ENCODE measurements around the gene APOL6. TPM values are rescaled to one million over a fixed set of nuclear protein-coding genes. Genes with fewer than 3 reads are reported as not detected.

Gene APOL6
- total RNA-seq, 2 donors from 2014 or later = not detected

- TF ChIP-seq CTCF (conservative IDR thresholded peaks at IDR 0.05) = no peak
- Histone ChIP-seq H3K27ac (ENCODE audit: low read depth, low read length) (no peak overlapping the region), H3K9ac (ENCODE audit: extremely low read depth, low read length, poor library complexity, severe bottlenecking) (no peak overlapping the region), H3K4me1 (ENCODE audit: control insufficient read depth, insufficient read depth, low read length) (no peaks in the 10 kb centered on the region), H3K36me3 (ENCODE audit: control insufficient read depth, insufficient read depth, low read length) (no peaks in the 10 kb centered on the region), H3K4me3 (ENCODE audit: low read length) (no peak overlapping the region), H3K9me3 (ENCODE audit: control insufficient read depth, low read length) (no peaks in the 10 kb centered on the region), H3K27me3 (ENCODE audit: control insufficient read depth, insufficient read depth, low read length, poor library complexity, severe bottlenecking) (no peaks in the 10 kb centered on the region)
- Mint-ChIP-seq H3K4me1 (no peaks in the 10 kb centered on the region), H3K4me3 (no peak overlapping the region), H3K9me3 (peaks cover 4% of the 10 kb centered on the region), H3K36me3 (ENCODE audit: low read depth) (no peaks in the 10 kb centered on the region), H3K27ac (no peak overlapping the region), H3K27me3 (ENCODE audit: insufficient read depth) (peaks cover 9% of the 10 kb centered on the region)
- WGBS, 2 experiments (ENCODE audit: insufficient coverage in 1 of 2, insufficient read length in 1 of 2) = 89% methylated on average over 5 to 6 of the region's 6 CpGs
- DNase-seq = no peak
Observed at GRCh38 chr22:35687461-35687860, 39.2 kb downstream of the APOL6 start.

- peaks cover 10% of the 10 kb centered on the region for H3K27me3 Mint-ChIP-seq (ENCODE audit: insufficient read depth)
Observed at GRCh38 chr22:35688913-35689675, 40.8 kb downstream of the APOL6 start.

GRCh38 chr22:35690001-35690400 is 41.8 kb downstream of the APOL6 start:
- no peaks in the 10 kb centered on the region for H3K4me1 Mint-ChIP-seq
- H3K36me3 Mint-ChIP-seq (ENCODE audit: low read depth) = no peaks in the 10 kb centered on the region
- peaks cover 4% of the 10 kb centered on the region for H3K9me3 Mint-ChIP-seq
- H3K27ac Mint-ChIP-seq = no peak overlapping the region
- no peaks in the 10 kb centered on the region for H3K9me3 ChIP-seq (ENCODE audit: control insufficient read depth, low read length)
- H3K27me3 ChIP-seq (ENCODE audit: control insufficient read depth, insufficient read depth, low read length, poor library complexity, severe bottlenecking) = peaks cover 10% of the 10 kb centered on the region
- peaks cover 10% of the 10 kb centered on the region for H3K27me3 Mint-ChIP-seq (ENCODE audit: insufficient read depth)
- no peak for DNase-seq
- no peak overlapping the region for H3K4me3 Mint-ChIP-seq
- TF ChIP-seq CTCF (conservative IDR thresholded peaks at IDR 0.05) = no peak
- H3K4me3 ChIP-seq (ENCODE audit: low read length) = no peak overlapping the region
- 67% methylated on average over 1 of the region's 1 CpG; no CpG with 5 or more reads in 1 of the 2 experiments for WGBS, 2 experiments (ENCODE audit: insufficient coverage in 1 of 2, insufficient read length in 1 of 2)
- no peaks in the 10 kb centered on the region for H3K36me3 ChIP-seq (ENCODE audit: control insufficient read depth, insufficient read depth, low read length)
- H3K9ac ChIP-seq (ENCODE audit: extremely low read depth, low read length, poor library complexity, severe bottlenecking) = no peak overlapping the region
- H3K27ac ChIP-seq (ENCODE audit: low read depth, low read length) = no peak overlapping the region
- no peaks in the 10 kb centered on the region for H3K4me1 ChIP-seq (ENCODE audit: control insufficient read depth, insufficient read depth, low read length)

More at GRCh38 chr22:35688913-35689675, 40.8 kb downstream of the APOL6 start:
- Mint-ChIP-seq H3K4me1 (no peaks in the 10 kb centered on the region), H3K27ac (no peak overlapping the region), H3K9me3 (peaks cover 4% of the 10 kb centered on the region), H3K36me3 (ENCODE audit: low read depth) (no peaks in the 10 kb centered on the region), H3K4me3 (no peak overlapping the region)
- Histone ChIP-seq H3K27ac (ENCODE audit: low read depth, low read length) (no peak overlapping the region), H3K9ac (ENCODE audit: extremely low read depth, low read length, poor library complexity, severe bottlenecking) (no peak overlapping the region), H3K4me3 (ENCODE audit: low read length) (no peak overlapping the region), H3K9me3 (ENCODE audit: control insufficient read depth, low read length) (no peaks in the 10 kb centered on the region), H3K27me3 (ENCODE audit: control insufficient read depth, insufficient read depth, low read length, poor library complexity, severe bottlenecking) (peaks cover 10% of the 10 kb centered on the region), H3K36me3 (ENCODE audit: control insufficient read depth, insufficient read depth, low read length) (no peaks in the 10 kb centered on the region), H3K4me1 (ENCODE audit: control insufficient read depth, insufficient read depth, low read length) (no peaks in the 10 kb centered on the region)
- 89 to 94% methylated on average over 9 of the region's 10 CpGs for WGBS, 2 experiments (ENCODE audit: insufficient coverage in 1 of 2, insufficient read length in 1 of 2)
- no peak for DNase-seq
- TF ChIP-seq CTCF (conservative IDR thresholded peaks at IDR 0.05) = no peak

All from endodermal cell (in vitro differentiated cells).